Right cardiac atrium (tissue), 5 donors: Measurements from ENCODE around the gene FAH. TPM values are rescaled to one million over a fixed set of nuclear protein-coding genes. Genes with fewer than 3 reads are reported as not detected.

Source experiments
- ATAC-seq, 2 donors: fragments of 200-7000 bp; cut with Tn5 transposase; one replicate each; pipeline versions ENCODE4 v1.8.0 to v1.9.1; 2020; ENCODE audit warnings: moderate library complexity in 2 of 2, mild to moderate bottlenecking in 1 of 2
- DNase-seq, 3 donors: peaks; one replicate each; pipeline ENCODE4 v3.0.0-alpha.2; 2020
- H3K27ac ChIP-seq: one replicate; pipeline ENCODE4 v1.5.1; 2013; ENCODE audit warnings: mild to moderate bottlenecking, low read length, control low read depth, moderate library complexity
- H3K27me3 ChIP-seq: one replicate; pipeline ENCODE4 v1.6.1; 2013; ENCODE audit not compliant: control insufficient read depth, insufficient read depth
- H3K4me1 ChIP-seq: one replicate; pipeline ENCODE4 v1.6.1; 2013; ENCODE audit warnings: low read length; ENCODE audit not compliant: control insufficient read depth, insufficient read depth
- H3K4me3 ChIP-seq: one replicate; pipeline ENCODE4 v1.5.1; 2013; ENCODE audit warnings: low read length, control low read depth
- H3K9me3 ChIP-seq: one replicate; pipeline ENCODE4 v1.6.1; 2013; ENCODE audit warnings: low read length; ENCODE audit not compliant: control insufficient read depth
- WGBS: extraction: QIAGEN DNeasy Blood & Tissue Kit; methylation state at CpG from one replicate; pipeline ENCODE4 v1.1.7; 2013; 5-methylcytosine and 5-hydroxymethylcytosine counted together
- intact Hi-C, 4 donors: fragments of 100-400 bp; cut with DNase I; formaldehyde crosslinking; loops; one replicate each; pipeline versions ENCODE4 v1.11.0 to v1.14.0; 2022 to 2023
- polyA plus RNA-seq: library from polyadenylated mRNA; stranded (reverse); fragments of 200-250 nt; gene quantifications from one replicate; pipeline ENCODE4 v1.2.3, GENCODE V29; 2013
- total RNA-seq, 4 donors: library from RNA; stranded (reverse); fragmentation: NEBNext Ultra II Directional; extraction: Animal tissue kit (Norgen Biotek cat#: 25700); gene quantifications; one replicate each; pipeline ENCODE4 v1.2.1, GENCODE V29; 2021
- donor health status: healthy with polysubstance abuse.
- donor health status: DM: no; HTN: yes; CAD: no.
- donor health status: DM: no; HTN: no; CAD: no.
- donor health status: DM: no; HTN: yes; CAD: no; lungs with severe emphysema.
- donor health status: DM: yes; HTN: yes; CAD: no.

The FAH gene
- total and polyA plus RNA-seq, 5 donors, result 17.6 to 29.4 (median 21.1) TPM

DNA sequence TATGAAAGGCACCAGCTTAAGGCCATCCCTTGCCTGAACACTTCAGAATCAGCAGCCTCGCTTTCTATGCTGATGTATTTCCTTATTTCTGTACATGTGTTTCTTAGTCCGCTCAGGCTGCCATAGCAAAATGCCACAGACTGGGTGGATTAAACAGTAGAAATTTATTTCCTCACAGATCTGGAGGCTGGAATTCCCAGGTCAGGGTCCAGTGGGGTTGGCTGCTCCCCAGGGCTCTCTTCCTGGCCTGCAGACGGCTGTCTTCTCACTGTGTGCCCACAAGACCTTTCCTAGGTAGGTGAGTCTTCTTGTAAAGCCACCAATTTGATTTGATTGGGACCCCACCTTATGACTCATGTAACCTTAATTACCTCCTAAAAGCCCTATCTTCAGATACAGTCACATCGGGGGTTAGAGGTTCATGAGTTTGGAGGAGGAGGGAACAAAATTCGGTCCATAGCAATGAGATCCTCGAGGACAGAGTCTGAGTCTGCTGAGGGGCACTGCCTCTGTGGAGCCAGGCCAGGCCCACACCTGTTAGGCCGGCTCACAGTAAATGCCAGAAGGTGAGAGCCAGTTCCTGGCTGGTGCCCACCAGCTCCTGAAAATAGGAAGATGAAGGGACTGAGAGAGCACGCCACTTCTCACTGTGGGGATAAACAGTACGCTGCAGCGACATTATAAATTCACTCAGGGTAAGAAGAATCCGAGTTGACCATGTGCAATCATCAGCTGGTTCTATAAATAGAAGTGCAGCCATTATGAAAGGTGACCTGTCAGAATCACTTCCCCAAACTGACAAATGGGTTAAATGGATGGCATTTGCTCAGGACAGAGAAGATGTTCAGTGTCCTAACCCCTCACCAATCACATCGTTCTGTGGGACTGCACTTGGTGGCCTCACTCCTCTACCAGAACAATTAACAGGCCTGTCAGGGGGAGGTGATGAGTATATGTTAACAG is 58.1 kb downstream of the FAH start:
- Histone ChIP-seq H3K4me1 (no peaks in the 10 kb centered on the region), H3K27ac (no peak overlapping the region), H3K9me3 (no peaks in the 10 kb centered on the region), H3K4me3 (no peak overlapping the region), H3K27me3 (no peaks in the 10 kb centered on the region)
- intact Hi-C loops, result no loop called here
- ATAC-seq, result no peak
- DNase-seq, result no peak
- WGBS, result 63% methylated on average over 12 of the region's 12 CpGs

DNA sequence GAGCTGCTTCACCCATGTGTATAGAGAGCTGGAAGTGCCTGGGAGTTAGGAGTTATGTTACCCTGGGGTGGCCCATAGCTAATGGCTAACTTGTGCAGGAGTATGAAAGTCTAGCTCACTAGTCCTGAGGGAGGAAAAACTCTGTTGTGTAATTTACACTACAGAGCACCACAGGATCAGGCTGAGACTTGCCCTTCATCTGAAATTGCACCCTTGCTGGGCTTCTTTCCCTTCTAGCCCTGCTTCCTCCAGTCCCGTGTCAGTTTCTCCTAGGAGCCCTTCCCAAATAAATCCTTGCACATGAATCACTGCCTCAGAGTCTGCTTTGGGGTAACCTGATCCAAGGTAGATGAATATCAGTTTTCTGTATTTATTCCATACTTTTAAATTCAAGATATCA is 59.2 kb downstream of the FAH start:
- H3K4me1 ChIP-seq, result no peaks in the 10 kb centered on the region
- WGBS, result 57% methylated on average over 1 of the region's 1 CpG
- H3K27ac ChIP-seq, result no peak overlapping the region
- no peak overlapping the region for H3K4me3 ChIP-seq
- ATAC-seq (no peak), DNase-seq (no peak)
- no peaks in the 10 kb centered on the region for H3K27me3 ChIP-seq
- no peaks in the 10 kb centered on the region for H3K9me3 ChIP-seq
- intact Hi-C loops, result no loop called here

DNA sequence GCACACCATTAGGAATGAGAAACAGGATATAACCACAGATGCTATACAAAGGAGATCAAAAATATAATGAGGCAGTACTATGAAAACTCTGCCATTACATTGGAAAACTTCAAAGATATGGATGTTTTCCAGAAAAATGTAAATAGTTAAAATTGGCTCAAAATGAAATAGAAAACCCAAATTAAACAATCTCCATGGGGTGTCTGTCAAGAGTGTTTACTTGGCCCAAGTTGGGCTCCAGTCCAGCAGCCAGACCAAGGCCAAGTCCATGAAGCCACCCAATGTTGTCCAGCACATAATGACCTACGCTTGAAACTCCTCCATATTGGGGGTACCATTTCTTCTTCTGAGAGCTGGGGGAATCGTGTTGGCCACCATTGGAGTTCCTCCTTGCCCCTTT is 62.1 kb downstream of the FAH start:
- no peaks in the 10 kb centered on the region for H3K9me3 ChIP-seq
- intact Hi-C loops, result no loop called here
- ATAC-seq, result no peak
- H3K27ac ChIP-seq, result no peak overlapping the region
- no peaks in the 10 kb centered on the region for H3K4me1 ChIP-seq
- no peak for DNase-seq
- H3K4me3 ChIP-seq, result no peak overlapping the region
- 89% methylated on average over 2 of the region's 2 CpGs for WGBS
- no peaks in the 10 kb centered on the region for H3K27me3 ChIP-seq

DNA sequence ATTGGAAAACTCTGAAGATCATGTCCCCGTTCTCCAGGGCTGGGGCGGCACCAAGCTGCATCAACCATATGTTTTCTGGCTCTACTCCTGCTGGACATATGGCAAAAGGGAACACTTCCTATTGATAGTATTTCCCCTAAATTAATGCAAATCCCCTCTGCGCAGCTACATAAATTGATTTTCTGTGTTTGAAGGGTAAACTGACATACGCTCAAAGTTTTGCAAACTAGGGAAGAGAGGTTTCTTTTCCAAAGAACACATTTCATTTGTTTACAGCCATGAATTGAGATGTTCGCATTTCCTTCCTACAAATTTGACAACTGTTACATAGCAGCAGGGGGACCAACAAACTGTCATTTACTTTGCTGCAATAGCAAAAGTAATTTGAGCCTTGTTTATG is 63.3 kb downstream of the FAH start:
- 90% methylated on average over 5 of the region's 5 CpGs for WGBS
- no peaks in the 10 kb centered on the region for H3K9me3 ChIP-seq
- no peak overlapping the region for H3K27ac ChIP-seq
- no peak for ATAC-seq
- H3K4me3 ChIP-seq, result no peak overlapping the region
- no peaks in the 10 kb centered on the region for H3K4me1 ChIP-seq
- no peaks in the 10 kb centered on the region for H3K27me3 ChIP-seq
- intact Hi-C loops, result no loop called here
- no peak for DNase-seq

DNA sequence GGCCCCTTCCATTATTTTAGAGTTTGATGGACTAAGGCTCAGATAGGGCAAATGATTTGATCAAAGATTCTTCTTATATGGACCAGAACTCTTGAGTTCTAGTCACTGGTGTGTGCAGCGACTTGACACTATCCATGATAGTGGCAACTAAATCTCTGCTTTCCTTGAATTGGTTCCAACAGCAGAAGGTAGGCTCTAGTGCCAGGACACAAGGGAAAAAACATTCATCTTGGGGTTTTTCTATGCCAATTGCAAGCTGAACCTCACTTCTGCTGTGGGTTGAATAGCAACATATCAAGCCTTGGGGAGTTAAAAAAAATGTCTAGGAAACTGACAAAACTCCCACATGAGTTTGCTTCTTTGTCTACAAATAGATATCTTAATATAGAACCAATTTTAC is 64.1 kb downstream of the FAH start:
- DNase-seq (no peak), ATAC-seq (no peak)
- Histone ChIP-seq H3K4me3 (no peak overlapping the region), H3K27me3 (no peaks in the 10 kb centered on the region), H3K27ac (no peak overlapping the region), H3K4me1 (no peaks in the 10 kb centered on the region), H3K9me3 (no peaks in the 10 kb centered on the region)
- intact Hi-C loops, result no loop called here
- WGBS, result 94% methylated on average over 1 of the region's 1 CpG

DNA sequence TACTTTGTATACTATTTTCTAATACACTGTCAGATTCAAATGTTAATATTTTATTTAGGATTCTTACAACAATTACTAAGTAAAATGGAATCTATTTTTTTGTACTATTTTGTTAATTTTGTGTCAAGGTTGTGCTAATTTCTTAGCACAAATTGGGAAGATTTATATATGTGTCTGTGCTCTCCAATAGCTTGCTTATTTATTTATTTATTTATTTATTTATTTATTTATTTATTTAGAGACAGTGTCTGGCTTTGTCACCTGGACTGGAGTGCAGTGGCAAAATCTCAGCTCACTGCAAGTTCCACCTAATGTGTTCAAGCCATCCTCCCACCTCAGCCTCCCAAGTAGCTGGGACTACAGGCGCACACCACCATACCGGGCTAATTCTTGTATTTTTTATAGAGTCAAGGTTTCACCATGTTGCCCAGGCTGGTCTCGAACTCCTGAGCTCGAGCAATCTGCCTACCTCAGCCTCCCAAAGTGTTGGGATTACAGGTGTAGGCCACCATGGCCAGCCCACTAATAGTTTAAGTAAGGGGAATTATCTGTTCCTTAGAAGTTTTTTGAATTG is 64.6 kb downstream of the FAH start:
- ATAC-seq, result no peak
- intact Hi-C loops, result no loop called here

DNA sequence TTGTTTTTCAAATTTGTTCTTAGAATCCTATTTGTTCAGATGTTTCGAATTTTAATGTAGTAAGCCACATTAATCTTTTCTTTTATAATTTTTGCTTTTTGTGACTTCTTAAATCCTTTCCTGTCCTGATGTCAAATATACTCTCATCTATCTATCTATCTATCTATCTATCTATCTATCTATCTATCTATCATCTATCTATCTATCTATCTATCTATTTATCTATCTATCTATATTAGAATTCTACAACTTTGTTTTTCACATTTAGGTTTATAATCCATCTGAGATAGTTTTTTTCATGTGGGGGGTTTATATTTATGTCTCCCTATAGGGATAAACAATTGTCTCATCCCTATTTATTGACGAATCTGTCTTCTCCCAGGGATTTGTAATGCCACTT is 67.2 kb downstream of the FAH start:
- intact Hi-C loops, result no loop called here
- Histone ChIP-seq H3K27me3 (no peaks in the 10 kb centered on the region), H3K27ac (no peak overlapping the region), H3K4me1 (no peaks in the 10 kb centered on the region), H3K4me3 (no peak overlapping the region), H3K9me3 (no peaks in the 10 kb centered on the region)
- no peak for DNase-seq
- ATAC-seq, result no peak
- WGBS, result 89% methylated on average over 2 of the region's 2 CpGs

More for the DNA sequence above, 64.6 kb downstream of the FAH start:
- DNase-seq, result no peak
- Histone ChIP-seq H3K9me3 (no peaks in the 10 kb centered on the region), H3K27me3 (no peaks in the 10 kb centered on the region), H3K4me1 (no peaks in the 10 kb centered on the region), H3K4me3 (no peak overlapping the region), H3K27ac (no peak overlapping the region)
- 91% methylated on average over 4 of the region's 4 CpGs for WGBS

DNA sequence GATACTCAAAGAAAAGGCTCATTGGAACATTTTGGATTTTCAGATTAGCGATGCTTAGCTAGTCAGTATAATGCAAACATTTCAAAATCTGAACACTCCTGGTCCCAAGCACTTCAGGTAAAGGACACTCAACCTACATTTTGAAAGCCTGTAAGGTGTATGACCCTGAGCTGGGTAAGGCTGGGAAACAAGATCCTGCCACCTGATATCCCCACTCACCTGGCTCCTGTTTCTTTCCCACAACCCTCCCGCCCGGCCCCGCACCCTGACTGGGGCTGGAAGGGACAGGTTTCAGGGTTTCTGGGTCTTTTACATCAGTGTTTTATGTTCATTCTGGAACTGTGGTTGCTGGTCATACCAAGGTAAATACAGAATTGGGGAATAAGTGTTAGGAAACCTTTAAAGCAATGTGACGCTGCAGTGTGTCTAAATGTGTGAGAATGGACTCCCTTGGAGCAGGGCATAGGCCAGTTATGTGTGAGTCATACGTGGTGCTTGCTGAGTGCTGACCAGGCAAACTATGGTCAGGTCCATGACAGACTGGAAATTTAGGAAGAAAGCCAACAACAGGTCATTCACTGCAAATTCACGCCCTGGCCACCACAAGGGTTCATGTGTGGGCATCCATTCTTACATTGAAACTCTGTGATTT is 76.3 kb downstream of the FAH start:
- H3K27me3 ChIP-seq, result no peaks in the 10 kb centered on the region
- ATAC-seq (no peak), DNase-seq (no peak)
- H3K4me3 ChIP-seq, result no peak overlapping the region
- intact Hi-C loops, result no loop called here
- H3K4me1 ChIP-seq, result no peaks in the 10 kb centered on the region
- H3K9me3 ChIP-seq, result no peaks in the 10 kb centered on the region
- H3K27ac ChIP-seq, result no peak overlapping the region
- 85% methylated on average over 7 of the region's 7 CpGs for WGBS

DNA sequence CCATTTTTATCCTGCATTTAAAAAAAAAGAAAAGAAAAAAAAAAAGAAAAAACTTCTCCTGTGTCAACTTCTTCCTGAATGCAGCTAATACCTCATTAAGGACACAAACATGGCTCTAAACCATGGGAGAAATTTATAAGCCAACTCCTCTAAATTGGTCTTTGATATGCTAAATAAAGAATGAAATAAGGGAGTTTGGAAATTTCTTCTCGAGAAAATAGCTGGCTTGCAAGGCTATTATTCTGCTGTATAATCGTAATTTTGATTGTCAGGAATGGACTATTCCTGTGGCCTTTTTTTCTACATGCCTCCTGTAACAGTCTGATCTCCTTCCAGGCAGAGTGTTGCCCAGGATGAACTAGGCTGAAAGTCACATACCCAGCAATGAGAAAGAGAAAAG is 78.6 kb downstream of the FAH start:
- Histone ChIP-seq H3K4me1 (no peaks in the 10 kb centered on the region), H3K27me3 (no peaks in the 10 kb centered on the region), H3K27ac (no peak overlapping the region), H3K4me3 (no peak overlapping the region), H3K9me3 (no peaks in the 10 kb centered on the region)
- WGBS, result 63% methylated on average over 2 of the region's 2 CpGs
- intact Hi-C loops, result no loop called here
- no peak for ATAC-seq
- DNase-seq, result no peak

DNA sequence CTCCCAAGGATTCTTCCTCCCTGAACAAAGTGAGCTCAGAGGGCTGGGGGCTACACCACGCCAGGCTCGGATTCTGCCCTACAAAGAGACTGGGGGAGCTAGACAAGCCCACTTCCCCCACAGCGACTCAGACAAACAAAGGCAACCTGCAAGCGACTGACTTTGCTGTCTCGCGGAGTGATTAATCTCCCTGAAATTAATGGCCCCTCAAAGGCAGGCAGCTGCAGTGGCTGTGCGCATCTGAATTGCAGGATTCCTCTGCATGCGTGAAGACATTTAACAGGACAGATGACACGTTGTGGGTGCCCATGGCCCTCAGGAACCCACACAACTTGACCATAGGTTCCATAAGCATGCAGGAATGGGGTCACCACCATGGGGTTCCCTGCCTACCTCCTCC is 80.8 kb downstream of the FAH start:
- Histone ChIP-seq H3K9me3 (no peaks in the 10 kb centered on the region), H3K27ac (no peak overlapping the region), H3K4me1 (no peaks in the 10 kb centered on the region), H3K4me3 (no peak overlapping the region), H3K27me3 (no peaks in the 10 kb centered on the region)
- intact Hi-C loops, result no loop called here
- 65% methylated on average over 9 of the region's 9 CpGs for WGBS
- ATAC-seq, result no peak
- DNase-seq, result no peak

DNA sequence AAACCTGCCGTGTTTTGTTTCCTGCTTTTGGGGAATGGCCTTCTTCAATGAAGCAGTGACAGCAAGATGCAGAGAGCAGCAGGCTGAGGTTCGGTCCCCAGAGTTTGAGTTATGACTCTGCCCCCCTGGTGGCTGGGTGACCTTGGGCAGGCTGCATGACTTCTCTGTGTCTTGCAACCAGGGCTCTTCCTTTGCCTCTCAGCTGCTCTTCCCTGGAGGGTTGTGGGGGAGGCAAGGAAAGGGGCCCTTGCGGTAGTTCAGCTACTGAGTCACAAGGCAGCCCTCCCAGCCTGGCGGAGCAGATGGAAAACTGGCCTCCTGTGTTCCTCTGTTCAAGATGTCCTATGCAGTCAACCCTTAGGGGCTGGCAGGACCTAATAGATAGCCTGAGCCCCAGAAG is 82.1 kb downstream of the FAH start:
- no peak overlapping the region for H3K27ac ChIP-seq
- no peaks in the 10 kb centered on the region for H3K4me1 ChIP-seq
- ATAC-seq, result no peak
- WGBS, result 63% methylated on average over 4 of the region's 4 CpGs
- peak in 2 of 3 donors; percentile 16 to 62 for DNase-seq
- H3K27me3 ChIP-seq, result no peaks in the 10 kb centered on the region
- intact Hi-C loops, result no loop called here
- H3K9me3 ChIP-seq, result no peaks in the 10 kb centered on the region
- H3K4me3 ChIP-seq, result no peak overlapping the region
